GM19193 (cell line): ENCODE measurements around the gene CIB2.

Experiments used
- POLR2A ChIP-seq: IDR thresholded peaks from 4 replicates; pipeline ENCODE4 v1.6.1; 2011; ENCODE audit not compliant: insufficient read depth, insufficient read length; ENCODE audit errors: extremely low read depth

Gene CIB2

GRCh38 chr15:78104566-78105475, 26.4 kb downstream of the CIB2 start:
- TF ChIP-seq POLR2A: no peak

- TF ChIP-seq POLR2A: no peak
These were observed 27.1 kb downstream of the CIB2 start for GRCh38 chr15:78104119-78104479.

GRCh38 chr15:78103406-78104118, 27.7 kb downstream of the CIB2 start:
- no peak for TF ChIP-seq POLR2A

- TF ChIP-seq POLR2A: no peak
These were observed 28.5 kb downstream of the CIB2 start for GRCh38 chr15:78102741-78103140.

GRCh38 chr15:78102211-78102610, 29.0 kb downstream of the CIB2 start:
- no peak for TF ChIP-seq POLR2A

GRCh38 chr15:78101423-78102105, 29.7 kb downstream of the CIB2 start:
- no peak for TF ChIP-seq POLR2A

- TF ChIP-seq POLR2A: no peak
These were observed 30.4 kb downstream of the CIB2 start for GRCh38 chr15:78100886-78101285.

GRCh38 chr15:78098131-78098755, 33.0 kb downstream of the CIB2 start:
- no peak for TF ChIP-seq POLR2A

GRCh38 chr15:78097667-78098066, 33.6 kb downstream of the CIB2 start:
- TF ChIP-seq POLR2A: no peak

- TF ChIP-seq POLR2A: no peak
These were observed 37.8 kb downstream of the CIB2 start for GRCh38 chr15:78093242-78094020.

- TF ChIP-seq POLR2A: no peak
These were observed 38.8 kb downstream of the CIB2 start, which contains the start of gene SH2D7 for GRCh38 chr15:78092261-78093041. Gene SH2D7, plus strand, starts transcription at chr15:78092561. Its CDS starts 24 bp downstream, at chr15:78092585.

- TF ChIP-seq POLR2A: no peak
These were observed 40.7 kb downstream of the CIB2 start for GRCh38 chr15:78090422-78091063.

- TF ChIP-seq POLR2A: no peak
These were observed 42.5 kb downstream of the CIB2 start for GRCh38 chr15:78088773-78089080.
